ENCODE data around the gene HIC1.

The HIC1 gene

GRCh38 chr17:2044263-2044894 is 10.5 kb upstream of the HIC1 start:
- no peak for DNase-seq (ENCODE audit: low read depth in 2 of 2)

GRCh38 chr17:2047590-2047989 is 7.3 kb upstream of the HIC1 start:
- DNase-seq (ENCODE audit: low read depth in 2 of 2): no peak

- DNase-seq (ENCODE audit: low read depth in 2 of 2): no peak
These were observed 6.1 kb upstream of the HIC1 start for GRCh38 chr17:2048805-2049204.

GRCh38 chr17:2049333-2050299 is 5.3 kb upstream of the HIC1 start:
- DNase-seq (ENCODE audit: low read depth in 2 of 2): peak; percentile 67 to 80

- DNase-seq (ENCODE audit: low read depth in 2 of 2): peak in 1 of 2 donors; percentile 59
These were observed 4.4 kb upstream of the HIC1 start for GRCh38 chr17:2050300-2051060.

GRCh38 chr17:2051061-2051932 is 3.6 kb upstream of the HIC1 start:
- DNase-seq (ENCODE audit: low read depth in 2 of 2): no peak

GRCh38 chr17:2051933-2052559 is 2.9 kb upstream of the HIC1 start:
- no peak for DNase-seq (ENCODE audit: low read depth in 2 of 2)

- DNase-seq (ENCODE audit: low read depth in 2 of 2): peak; percentile 62 to 76
These were observed 1.3 kb upstream of the HIC1 start for GRCh38 chr17:2053380-2054261.

GRCh38 chr17:2054262-2054511 is 716 bp upstream of the HIC1 start:
- DNase-seq (ENCODE audit: low read depth in 2 of 2): no peak

GRCh38 chr17:2055292-2056205 is 646 bp downstream of the HIC1 start:
- DNase-seq (ENCODE audit: low read depth in 2 of 2): peak in 1 of 2 donors; percentile 31

GRCh38 chr17:2056206-2057174 is 1.6 kb downstream of the HIC1 start:
- peak in 1 of 2 donors; percentile 36 for DNase-seq (ENCODE audit: low read depth in 2 of 2)

GRCh38 chr17:2057175-2057759 is 2.4 kb downstream of the HIC1 start:
- DNase-seq (ENCODE audit: low read depth in 2 of 2): no peak

- DNase-seq (ENCODE audit: low read depth in 2 of 2): no peak
These were observed 3.1 kb downstream of the HIC1 start for GRCh38 chr17:2057760-2058585.

- DNase-seq (ENCODE audit: low read depth in 2 of 2): peak in 1 of 2 donors; percentile 70
These were observed 4.0 kb downstream of the HIC1 start for GRCh38 chr17:2058586-2059546.

All from stimulated activated CD4-positive, alpha-beta T cell treated with anti-CD3 and anti-CD28 coated beads, Interleukin-15, amount 100 ng/mL, for 48 hours (primary cell).